ENCODE data around the gene CERS6. TPM values are rescaled to one million over a fixed set of nuclear protein-coding genes. Genes with fewer than 3 reads are reported as not detected.
A peak's percentile ranks its signal among the peaks of the same experiment; 100 is the strongest.

The CERS6 gene
- total and polyA plus RNA-seq, 3 experiments from 2014 or later = 3.6 to 7.8 (median 7.7) TPM

- Histone ChIP-seq H3K4me3 (ENCODE audit: low read length) (no peak overlapping the region), H3K27ac (ENCODE audit: low read depth, low read length) (no peak overlapping the region), H3K9me3 (ENCODE audit: low read length) (peaks cover 2% of the 10 kb centered on the region), H3K27me3 (ENCODE audit: insufficient read depth, low read length, poor library complexity, severe bottlenecking) (no peaks in the 10 kb centered on the region), H3K36me3 (ENCODE audit: insufficient read depth, low read length) (no peaks in the 10 kb centered on the region), H3K4me1 (ENCODE audit: insufficient read depth, low read length) (peaks cover under 1% of the 10 kb centered on the region)
- peaks cover 3 to 14% (median 9%) of the 10 kb centered on the region in 5 donors for H3K9me3 Mint-ChIP-seq
- H3K36me3 Mint-ChIP-seq = peaks cover 3 to 39% (median 13%) of the 10 kb centered on the region in 3 donors
- no peak for DNase-seq
- peak overlapping the region in 1 of 8 donors; percentile 14 for H3K27ac Mint-ChIP-seq
- CTCF ChIA-PET = no interaction called here
- H3K27me3 Mint-ChIP-seq = no peaks in the 10 kb centered on the region
- peak overlapping the region in 1 of 7 donors; percentile 4 for H3K4me3 Mint-ChIP-seq
- POLR2A ChIA-PET = no interaction called here
- H3K4me1 Mint-ChIP-seq = peaks cover 0 to 31% (median 8%) of the 10 kb centered on the region in 3 donors
Measured at GRCh38 chr2:168545439-168546082, 89.5 kb downstream of the CERS6 start.

GRCh38 chr2:168550670-168551069 lies 94.6 kb downstream of the CERS6 start:
- ChIA-PET POLR2A (no interaction called here), CTCF (no interaction called here)
- peaks cover 0 to 15% (median 3%) of the 10 kb centered on the region in 3 donors for H3K4me1 Mint-ChIP-seq
- H3K4me1 ChIP-seq (ENCODE audit: insufficient read depth, low read length) = peaks cover 20% of the 10 kb centered on the region
- H3K27ac ChIP-seq (ENCODE audit: low read depth, low read length) = no peak overlapping the region
- H3K27me3 Mint-ChIP-seq = no peaks in the 10 kb centered on the region
- no peaks in the 10 kb centered on the region for H3K27me3 ChIP-seq (ENCODE audit: insufficient read depth, low read length, poor library complexity, severe bottlenecking)
- no peak for DNase-seq
- no peak overlapping the region for H3K27ac Mint-ChIP-seq
- H3K36me3 Mint-ChIP-seq = peaks cover 0 to 27% (median 12%) of the 10 kb centered on the region in 3 donors
- H3K36me3 ChIP-seq (ENCODE audit: insufficient read depth, low read length) = no peaks in the 10 kb centered on the region
- H3K9me3 Mint-ChIP-seq = no peaks in the 10 kb centered on the region
- no peak overlapping the region for H3K4me3 ChIP-seq (ENCODE audit: low read length)
- no peak overlapping the region for H3K4me3 Mint-ChIP-seq
- no peaks in the 10 kb centered on the region for H3K9me3 ChIP-seq (ENCODE audit: low read length)

DNA sequence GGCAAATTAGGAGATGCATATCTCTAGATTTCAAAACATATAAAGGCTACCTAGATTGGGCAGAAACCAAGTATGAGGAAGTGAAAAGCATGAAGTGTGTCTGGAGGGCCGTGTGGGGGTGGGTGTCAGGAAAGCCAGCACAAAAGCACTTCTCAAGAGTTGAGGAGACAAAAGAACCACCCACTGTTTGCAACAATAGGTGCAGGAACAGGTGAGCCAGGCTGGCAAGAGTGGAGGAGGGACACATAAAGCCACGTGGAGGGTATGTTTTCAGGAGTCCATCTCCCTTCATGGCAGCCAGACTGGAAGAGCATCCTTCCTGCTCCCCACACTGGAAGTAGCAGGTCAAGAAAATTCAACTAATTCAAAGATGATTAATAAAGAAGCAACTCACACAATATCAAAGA lies 96.4 kb downstream of the CERS6 start:
- no peak overlapping the region for H3K27ac Mint-ChIP-seq
- peaks cover 20% of the 10 kb centered on the region for H3K4me1 ChIP-seq (ENCODE audit: insufficient read depth, low read length)

GRCh38 chr2:168555283-168555682 lies 99.2 kb downstream of the CERS6 start:
- Mint-ChIP-seq H3K27me3 (no peaks in the 10 kb centered on the region), H3K9me3 (no peaks in the 10 kb centered on the region), H3K4me1 (peaks cover 0 to 9% (median 3%) of the 10 kb centered on the region in 3 donors), H3K36me3 (peaks cover 0 to 14% (median 3%) of the 10 kb centered on the region in 3 donors), H3K4me3 (no peak overlapping the region), H3K27ac (no peak overlapping the region)
- DNase-seq = no peak
- ChIA-PET CTCF (no interaction called here), POLR2A (no interaction called here)
- no peaks in the 10 kb centered on the region for H3K27me3 ChIP-seq (ENCODE audit: insufficient read depth, low read length, poor library complexity, severe bottlenecking)
- peaks cover 20% of the 10 kb centered on the region for H3K4me1 ChIP-seq (ENCODE audit: insufficient read depth, low read length)
- H3K27ac ChIP-seq (ENCODE audit: low read depth, low read length) = no peak overlapping the region
- no peaks in the 10 kb centered on the region for H3K36me3 ChIP-seq (ENCODE audit: insufficient read depth, low read length)
- no peaks in the 10 kb centered on the region for H3K9me3 ChIP-seq (ENCODE audit: low read length)
- H3K4me3 ChIP-seq (ENCODE audit: low read length) = no peak overlapping the region

More for the DNA sequence above, 96.4 kb downstream of the CERS6 start:
- Mint-ChIP-seq H3K9me3 (no peaks in the 10 kb centered on the region), H3K4me1 (peaks cover 0 to 9% (median 3%) of the 10 kb centered on the region in 3 donors), H3K36me3 (peaks cover 0 to 19% (median 12%) of the 10 kb centered on the region in 3 donors), H3K4me3 (no peak overlapping the region), H3K27me3 (no peaks in the 10 kb centered on the region)
- no peak for DNase-seq
- Histone ChIP-seq H3K9me3 (ENCODE audit: low read length) (no peaks in the 10 kb centered on the region), H3K4me3 (ENCODE audit: low read length) (no peak overlapping the region), H3K36me3 (ENCODE audit: insufficient read depth, low read length) (no peaks in the 10 kb centered on the region), H3K27ac (ENCODE audit: low read depth, low read length) (no peak overlapping the region), H3K27me3 (ENCODE audit: insufficient read depth, low read length, poor library complexity, severe bottlenecking) (no peaks in the 10 kb centered on the region)
- ChIA-PET CTCF (no interaction called here), POLR2A (no interaction called here)

GRCh38 chr2:168559187-168559586 lies 103.1 kb downstream of the CERS6 start:
- Mint-ChIP-seq H3K4me3 (no peak overlapping the region), H3K36me3 (peaks cover 0 to 26% (median 6%) of the 10 kb centered on the region in 3 donors)
- CTCF ChIA-PET = no interaction called here

DNA sequence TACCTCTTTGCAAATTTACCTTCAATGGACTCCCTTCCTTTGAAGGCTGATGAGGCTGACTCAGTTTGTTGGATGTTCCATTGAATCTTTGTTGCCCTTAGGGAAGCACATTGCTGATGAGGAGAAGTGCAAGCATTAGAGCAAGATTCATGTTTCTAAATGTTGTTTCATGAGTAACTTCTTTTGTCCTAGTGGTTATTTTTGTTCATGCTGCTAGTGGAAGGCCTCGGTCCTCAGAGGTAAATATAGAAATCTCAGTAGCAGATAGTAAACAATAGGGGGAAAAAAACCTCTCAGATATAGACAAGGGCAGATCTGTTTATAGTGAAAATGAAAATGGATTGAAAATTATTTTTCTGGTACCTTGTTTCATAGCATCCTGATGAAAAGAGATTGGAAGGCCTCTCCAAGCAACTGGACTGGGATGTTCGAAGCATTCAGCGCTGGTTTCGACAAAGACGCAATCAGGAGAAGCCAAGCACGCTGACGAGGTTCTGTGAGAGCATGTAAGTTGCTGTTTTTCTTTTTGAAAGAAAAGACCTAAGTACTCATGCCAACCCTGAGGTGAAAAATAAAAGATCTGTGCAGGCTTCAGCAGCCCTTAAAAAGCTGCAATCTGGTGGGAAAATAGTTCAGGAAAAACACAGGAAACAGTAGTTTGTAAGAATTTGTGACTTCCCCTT lies 104.9 kb downstream of the CERS6 start:
- Histone ChIP-seq H3K27me3 (ENCODE audit: insufficient read depth, low read length, poor library complexity, severe bottlenecking) (no peaks in the 10 kb centered on the region), H3K27ac (ENCODE audit: low read depth, low read length) (no peak overlapping the region), H3K4me1 (ENCODE audit: insufficient read depth, low read length) (no peaks in the 10 kb centered on the region), H3K4me3 (ENCODE audit: low read length) (no peak overlapping the region), H3K9me3 (ENCODE audit: low read length) (no peaks in the 10 kb centered on the region), H3K36me3 (ENCODE audit: insufficient read depth, low read length) (no peaks in the 10 kb centered on the region)
- Mint-ChIP-seq H3K4me1 (peaks cover 0 to 10% (median 9%) of the 10 kb centered on the region in 3 donors), H3K27me3 (no peaks in the 10 kb centered on the region), H3K36me3 (peaks cover 0 to 26% (median 6%) of the 10 kb centered on the region in 3 donors), H3K4me3 (no peak overlapping the region), H3K9me3 (no peaks in the 10 kb centered on the region), H3K27ac (peak overlapping the region in 1 of 8 donors; percentile 22)
- ChIA-PET CTCF (no interaction called here), POLR2A (no interaction called here)
- no peak for DNase-seq

More at GRCh38 chr2:168559187-168559586, 103.1 kb downstream of the CERS6 start:
- POLR2A ChIA-PET = no interaction called here
- H3K4me3 ChIP-seq (ENCODE audit: low read length) = no peak overlapping the region
- H3K4me1 ChIP-seq (ENCODE audit: insufficient read depth, low read length) = no peaks in the 10 kb centered on the region
- H3K4me1 Mint-ChIP-seq = peaks cover 0 to 6% (median 5%) of the 10 kb centered on the region in 3 donors
- DNase-seq = no peak
- H3K27me3 ChIP-seq (ENCODE audit: insufficient read depth, low read length, poor library complexity, severe bottlenecking) = no peaks in the 10 kb centered on the region
- H3K27ac ChIP-seq (ENCODE audit: low read depth, low read length) = no peak overlapping the region
- no peaks in the 10 kb centered on the region for H3K27me3 Mint-ChIP-seq
- H3K9me3 ChIP-seq (ENCODE audit: low read length) = no peaks in the 10 kb centered on the region
- H3K27ac Mint-ChIP-seq = no peak overlapping the region
- no peaks in the 10 kb centered on the region for H3K9me3 Mint-ChIP-seq
- no peaks in the 10 kb centered on the region for H3K36me3 ChIP-seq (ENCODE audit: insufficient read depth, low read length)

DNA sequence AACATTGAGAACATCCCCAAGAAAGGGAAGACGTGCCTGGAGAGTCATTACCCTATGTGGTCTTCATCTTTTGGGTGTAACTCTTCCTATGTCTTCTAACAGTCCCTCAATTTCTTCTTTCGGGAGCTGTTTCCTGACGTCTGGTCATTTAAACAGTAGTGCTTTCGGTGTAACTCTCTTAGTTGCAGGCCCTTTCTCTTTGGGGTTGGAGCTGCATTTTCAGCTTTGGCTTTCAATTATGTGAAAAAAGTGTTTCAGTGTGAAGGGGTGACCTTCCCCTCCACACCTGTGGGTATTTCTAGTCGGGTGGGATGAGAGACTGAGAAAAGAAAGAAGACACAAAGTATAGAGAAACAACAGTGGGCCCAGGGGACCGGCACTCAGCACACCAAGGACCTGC lies 105.9 kb downstream of the CERS6 start:
- Histone ChIP-seq H3K36me3 (ENCODE audit: insufficient read depth, low read length) (no peaks in the 10 kb centered on the region), H3K4me3 (ENCODE audit: low read length) (no peak overlapping the region), H3K27me3 (ENCODE audit: insufficient read depth, low read length, poor library complexity, severe bottlenecking) (no peaks in the 10 kb centered on the region), H3K27ac (ENCODE audit: low read depth, low read length) (no peak overlapping the region), H3K9me3 (ENCODE audit: low read length) (no peaks in the 10 kb centered on the region), H3K4me1 (ENCODE audit: insufficient read depth, low read length) (no peaks in the 10 kb centered on the region)
- POLR2A ChIA-PET = no interaction called here
- no peak for DNase-seq
- H3K4me1 Mint-ChIP-seq = peaks cover 0 to 10% (median 9%) of the 10 kb centered on the region in 3 donors
- H3K4me3 Mint-ChIP-seq = no peak overlapping the region
- H3K27me3 Mint-ChIP-seq = no peaks in the 10 kb centered on the region
- CTCF ChIA-PET = no interaction called here
- H3K27ac Mint-ChIP-seq = no peak overlapping the region
- peaks cover 0 to 26% (median 6%) of the 10 kb centered on the region in 3 donors for H3K36me3 Mint-ChIP-seq
- no peaks in the 10 kb centered on the region for H3K9me3 Mint-ChIP-seq

GRCh38 chr2:168562971-168563370 lies 106.9 kb downstream of the CERS6 start:
- H3K36me3 Mint-ChIP-seq = peaks cover 0 to 26% (median 6%) of the 10 kb centered on the region in 3 donors
- H3K27ac Mint-ChIP-seq = no peak overlapping the region
- peaks cover 0 to 10% (median 9%) of the 10 kb centered on the region in 3 donors for H3K4me1 Mint-ChIP-seq
- H3K36me3 ChIP-seq (ENCODE audit: insufficient read depth, low read length) = no peaks in the 10 kb centered on the region
- H3K4me3 Mint-ChIP-seq = no peak overlapping the region
- H3K27ac ChIP-seq (ENCODE audit: low read depth, low read length) = no peak overlapping the region
- ChIA-PET POLR2A (no interaction called here), CTCF (no interaction called here)
- no peaks in the 10 kb centered on the region for H3K9me3 ChIP-seq (ENCODE audit: low read length)
- H3K27me3 Mint-ChIP-seq = no peaks in the 10 kb centered on the region
- H3K27me3 ChIP-seq (ENCODE audit: insufficient read depth, low read length, poor library complexity, severe bottlenecking) = no peaks in the 10 kb centered on the region
- no peaks in the 10 kb centered on the region for H3K4me1 ChIP-seq (ENCODE audit: insufficient read depth, low read length)
- H3K4me3 ChIP-seq (ENCODE audit: low read length) = no peak overlapping the region
- no peaks in the 10 kb centered on the region for H3K9me3 Mint-ChIP-seq
- DNase-seq = no peak
